HG02870 (cell line): Measurements from ENCODE around the gene RANBP3.

Experiments used
- ATAC-seq: cut with Tn5 transposase; IDR thresholded peaks from one replicate; pipeline ENCODE4 v1.9.1; 2021; ENCODE audit warnings: mild to moderate bottlenecking, moderate library complexity; ENCODE audit not compliant: unreplicated experiment

The RANBP3 gene

DNA sequence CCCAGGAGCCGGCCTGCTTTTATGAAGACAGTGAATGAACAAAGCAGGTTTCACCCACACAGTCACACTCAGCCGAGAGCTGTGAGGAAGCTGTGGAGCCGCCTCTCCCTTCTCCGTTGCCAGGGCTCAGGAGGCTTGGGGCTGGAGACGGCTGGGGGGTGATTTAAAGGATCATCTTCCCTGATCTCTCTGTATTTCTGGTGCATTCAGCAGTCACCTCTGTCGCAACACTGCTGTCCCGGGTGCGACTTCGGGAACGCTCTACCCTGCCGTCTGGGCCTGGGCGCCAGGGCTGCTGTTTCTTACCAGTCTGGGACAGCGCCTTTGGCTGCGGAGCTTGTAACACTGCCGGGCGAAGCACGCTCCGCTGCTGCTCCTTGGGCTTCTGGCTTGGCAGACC is 45.8 kb downstream of the RANBP3 start:
- no peak for ATAC-seq

DNA sequence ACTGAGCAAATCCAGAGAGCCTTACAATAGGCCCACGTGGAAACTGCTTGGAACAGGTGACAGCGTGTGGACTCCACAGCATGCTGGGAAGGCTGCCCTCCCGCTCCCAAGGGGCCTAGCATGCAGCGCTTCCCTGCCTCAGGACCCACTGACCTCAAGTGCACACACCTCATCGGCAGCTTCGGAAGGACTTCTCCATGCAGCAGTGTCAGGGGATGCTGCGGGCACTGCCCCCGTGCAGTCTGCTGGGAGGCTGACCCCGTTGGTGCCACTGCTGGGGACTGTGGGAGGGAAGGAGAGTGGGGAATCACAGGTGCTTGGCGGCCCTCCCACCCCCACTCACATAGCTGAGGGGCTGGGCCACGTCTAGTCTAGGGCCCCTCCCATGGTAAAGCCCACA is 46.7 kb downstream of the RANBP3 start:
- no peak for ATAC-seq

DNA sequence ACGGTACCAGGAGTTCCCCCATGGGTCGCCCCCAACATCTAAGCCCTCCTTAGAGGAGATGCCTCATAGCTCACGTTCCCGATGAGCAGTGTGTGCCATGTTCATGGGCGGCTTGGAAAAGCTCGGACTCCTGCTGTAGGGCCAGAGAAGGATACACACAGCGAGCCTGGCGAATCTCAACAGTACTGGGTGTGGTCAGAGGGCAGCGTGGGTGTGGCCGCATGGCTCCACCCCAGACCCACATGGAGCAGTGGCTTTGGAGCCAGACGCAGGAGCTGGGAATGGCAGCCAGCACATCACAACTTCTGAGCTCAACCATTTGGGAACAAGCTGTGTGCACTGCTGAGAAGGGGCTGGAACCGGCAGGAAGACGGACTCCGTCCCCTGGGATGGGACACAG is 48.3 kb downstream of the RANBP3 start:
- ATAC-seq: no peak

DNA sequence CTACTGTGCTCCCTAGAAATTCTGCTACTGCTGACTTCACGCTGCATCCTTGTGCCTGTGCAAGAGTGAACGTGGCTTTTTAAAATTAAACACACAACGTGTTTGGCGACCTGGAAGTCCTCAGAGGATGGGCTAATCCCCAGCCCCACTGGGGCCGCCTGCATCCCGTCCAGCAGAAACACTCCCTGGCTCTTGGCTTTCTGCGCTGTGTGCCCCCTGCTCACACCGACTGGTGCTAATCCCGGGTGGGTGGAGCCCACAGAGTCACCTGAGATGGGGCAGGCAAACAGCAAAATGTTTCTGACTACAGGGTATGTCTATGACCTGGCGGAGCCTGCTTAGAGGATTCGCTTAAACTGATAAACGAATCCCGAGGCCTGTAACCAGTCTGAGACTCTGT is 48.8 kb downstream of the RANBP3 start:
- no peak for ATAC-seq

DNA sequence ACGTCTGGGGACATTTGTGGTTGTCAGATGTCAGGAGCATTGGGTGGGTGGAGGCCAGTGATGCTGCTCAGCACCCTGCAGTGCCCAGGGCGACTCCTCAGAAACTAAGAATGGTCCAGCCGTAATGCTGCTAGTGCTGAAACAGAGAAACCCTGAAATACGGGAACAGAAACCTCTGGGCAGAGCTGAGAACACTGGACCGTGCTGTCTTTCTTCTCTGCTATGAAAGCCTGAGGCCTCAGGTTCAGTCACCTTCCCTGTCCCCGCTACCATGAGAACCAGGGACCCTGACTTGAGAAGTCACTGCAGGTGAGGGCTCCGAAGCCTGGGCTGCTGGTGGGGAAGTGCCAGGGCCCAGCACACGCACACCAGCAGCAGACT is 50.5 kb downstream of the RANBP3 start:
- no peak for ATAC-seq

- ATAC-seq: no peak
These were observed 51.1 kb downstream of the RANBP3 start for GRCh38 chr19:5926641-5927440.

- ATAC-seq: no peak
These were observed 52.0 kb downstream of the RANBP3 start for GRCh38 chr19:5925830-5926427.

GRCh38 chr19:5923356-5923755 is 54.6 kb downstream of the RANBP3 start:
- ATAC-seq: no peak

DNA sequence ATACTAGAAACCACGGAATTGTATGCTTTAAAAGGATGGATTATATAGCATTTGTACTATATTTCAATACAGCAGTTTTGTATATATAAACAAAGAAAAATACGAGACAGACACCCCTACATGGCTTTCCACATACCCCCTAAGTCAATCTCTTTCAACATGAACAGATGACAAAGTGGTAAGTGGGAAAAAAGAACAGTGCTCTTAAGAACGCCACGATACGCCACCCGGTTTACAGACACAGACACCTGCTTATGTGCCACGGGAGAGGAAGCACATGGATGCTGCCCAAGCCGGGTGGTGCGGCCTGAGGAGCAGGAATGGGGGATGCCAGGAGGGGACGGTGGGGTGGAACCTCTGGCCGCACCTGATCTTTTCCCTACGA is 55.8 kb downstream of the RANBP3 start:
- no peak for ATAC-seq

GRCh38 chr19:5921516-5922160 is 56.3 kb downstream of the RANBP3 start:
- no peak for ATAC-seq

DNA sequence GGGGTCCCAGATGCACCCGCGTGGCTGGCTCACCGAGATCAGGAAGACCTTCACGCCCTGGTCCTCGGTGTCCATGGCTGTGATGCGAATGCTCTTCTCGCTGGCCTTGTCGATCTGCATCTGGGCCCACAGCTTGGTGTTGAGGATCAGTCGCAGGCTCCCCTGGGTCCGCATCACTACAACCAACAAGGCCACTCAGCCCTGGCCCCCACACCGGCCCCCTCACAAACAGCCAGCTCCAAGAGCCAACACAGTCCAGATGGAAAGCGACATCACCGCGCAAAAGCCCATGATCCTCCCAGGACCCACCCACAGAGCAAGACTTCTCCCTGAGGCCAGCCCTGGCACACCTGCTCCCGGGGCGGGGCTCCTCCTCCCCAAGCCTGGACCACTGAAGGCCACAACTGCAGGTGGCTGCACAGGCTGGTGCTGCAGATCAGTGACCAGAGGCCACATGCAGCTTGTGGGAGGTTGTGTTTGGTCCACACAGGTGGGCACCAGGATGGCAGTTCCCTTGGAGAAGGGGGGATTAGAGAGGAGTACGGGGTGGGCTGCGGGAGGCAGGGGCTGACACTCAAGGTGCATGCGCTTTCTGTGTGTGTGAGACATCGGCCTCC is 59.4 kb downstream of the RANBP3 start:
- ATAC-seq: no peak

DNA sequence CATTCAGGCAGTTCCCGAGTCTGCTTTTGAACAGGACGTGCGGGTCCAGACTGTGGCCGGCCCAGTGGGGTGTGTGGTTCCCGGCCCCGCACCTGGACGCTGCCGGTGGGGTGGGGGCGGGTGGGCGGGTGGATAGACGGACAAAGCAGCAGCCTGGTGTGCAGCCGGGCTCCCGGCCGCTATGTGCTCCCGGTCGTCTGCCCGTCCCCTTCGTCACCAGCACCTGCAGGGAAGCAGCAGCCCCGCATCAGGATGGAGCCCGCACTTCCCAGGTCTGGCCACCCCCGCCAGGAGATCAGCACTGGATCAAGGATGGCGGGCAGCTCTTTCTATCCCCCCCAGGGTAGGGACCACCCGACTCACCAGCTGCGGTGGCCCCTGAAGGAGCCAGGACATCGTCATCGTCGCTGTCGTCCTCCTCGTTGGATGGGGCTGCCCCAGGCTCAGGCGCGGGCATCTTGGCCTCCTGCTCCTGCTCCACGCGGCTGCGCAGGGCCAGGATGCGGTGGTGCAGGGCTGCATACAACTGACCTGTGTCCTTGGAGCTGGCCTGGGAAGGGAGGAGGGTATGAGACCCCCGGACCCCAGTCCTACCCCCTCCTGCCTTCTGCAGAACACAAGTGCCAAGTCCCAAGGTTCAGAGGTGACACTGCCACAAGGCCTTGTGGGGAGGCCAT is 60.4 kb downstream of the RANBP3 start:
- ATAC-seq: no peak

DNA sequence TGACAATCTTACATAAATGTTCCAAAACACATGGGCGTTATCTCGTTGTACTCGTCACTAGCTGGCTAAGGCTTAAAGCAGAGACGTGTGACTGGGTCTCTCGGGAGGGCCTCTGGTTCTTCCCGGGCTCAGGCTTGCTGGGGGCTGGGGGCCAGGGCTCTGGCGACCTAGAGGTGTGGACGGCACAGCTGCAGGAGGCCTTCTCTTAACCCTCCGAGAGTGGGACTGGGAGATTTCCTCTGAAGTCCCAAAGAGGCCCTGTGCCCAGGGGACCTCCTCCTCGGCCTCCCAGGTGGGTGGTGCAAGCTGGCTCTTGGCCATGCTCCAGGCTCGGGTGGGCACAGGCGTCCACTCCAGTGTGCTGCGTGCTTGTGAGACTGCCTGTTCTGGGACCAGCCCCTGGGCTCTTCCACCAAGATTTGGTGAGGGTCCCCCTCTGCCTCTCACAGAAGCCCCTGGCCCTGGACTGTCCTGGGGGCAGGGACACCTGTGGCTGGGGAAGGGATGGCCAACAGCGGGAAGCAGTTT is 61.7 kb downstream of the RANBP3 start:
- ATAC-seq: no peak

- ATAC-seq: no peak
These were observed 62.2 kb downstream of the RANBP3 start for GRCh38 chr19:5915782-5916165.

- ATAC-seq: no peak
These were observed 62.8 kb downstream of the RANBP3 start for GRCh38 chr19:5914946-5915781.

- no peak for ATAC-seq
These were observed 63.6 kb downstream of the RANBP3 start for GRCh38 chr19:5914358-5914774.

- ATAC-seq: no peak
These were observed 64.1 kb downstream of the RANBP3 start, which contains the start of gene CAPS for GRCh38 chr19:5913739-5914357. Gene CAPS (plus strand): TSS chr19:5914254. CDS start chr19:5914407, 153 bp downstream.

GRCh38 chr19:5911366-5911765 is 66.6 kb downstream of the RANBP3 start:
- no peak for ATAC-seq

DNA sequence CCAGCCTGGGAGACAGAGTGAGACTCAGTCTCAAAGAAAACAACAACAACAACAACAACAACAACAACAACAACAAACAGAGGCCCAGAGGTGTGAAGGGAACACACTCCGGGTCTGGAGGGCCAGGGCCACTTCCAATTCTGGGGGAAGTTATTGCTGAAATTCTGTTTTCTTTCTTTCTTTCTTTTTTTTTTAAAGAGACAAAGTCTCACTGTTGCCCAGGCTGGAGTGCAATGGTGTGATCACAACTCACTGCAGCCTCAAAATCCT is 67.4 kb downstream of the RANBP3 start:
- no peak for ATAC-seq
